Trophoblast cell (in vitro differentiated cells and primary cell): ENCODE results near the gene AIFM3.
A peak's percentile ranks its signal among the peaks of the same experiment; 100 is the strongest.
"Not testable (repeated sequence)": the region's sequence is repeated elsewhere in the genome, so short reads cannot be mapped to it uniquely, and the experiment has no call there.

ENCODE experiments used
- DNase-seq, 2 donors: peaks; one replicate each; pipeline ENCODE4 v3.0.0-alpha.2; 2016
- H2AFZ ChIP-seq: 2 replicates; pipeline ENCODE4 v1.6.1; 2013; ENCODE audit warnings: low read length, moderate library complexity, mild to moderate bottlenecking; ENCODE audit not compliant: insufficient read depth, poor library complexity
- H2AK5ac ChIP-seq: 2 replicates; pipeline ENCODE4 v1.6.1; 2013; ENCODE audit warnings: mild to moderate bottlenecking, low read length
- H2BK120ac ChIP-seq: 2 replicates; pipeline ENCODE4 v1.6.1; 2013; ENCODE audit warnings: low read length, mild to moderate bottlenecking, moderate library complexity; ENCODE audit not compliant: insufficient read depth, poor library complexity
- H2BK12ac ChIP-seq: 2 replicates; pipeline ENCODE4 v1.6.1; 2013; ENCODE audit warnings: mild to moderate bottlenecking, low read length, moderate library complexity
- H2BK5ac ChIP-seq: 2 replicates; pipeline ENCODE4 v1.6.1; 2013; ENCODE audit warnings: low read length, low read depth, moderate library complexity, mild to moderate bottlenecking; ENCODE audit not compliant: poor library complexity
- H3K14ac ChIP-seq: 2 replicates; pipeline ENCODE4 v1.6.1; 2013; ENCODE audit warnings: mild to moderate bottlenecking, low read length
- H3K18ac ChIP-seq: 2 replicates; pipeline ENCODE4 v1.6.1; 2013; ENCODE audit warnings: mild to moderate bottlenecking, low read length
- H3K23ac ChIP-seq: 2 replicates; pipeline ENCODE4 v1.6.1; 2013; ENCODE audit warnings: low read length
- H3K27ac ChIP-seq: 2 replicates; pipeline ENCODE4 v1.5.1; 2013; ENCODE audit warnings: low read depth, mild to moderate bottlenecking, inconsistent platforms, low read length, moderate library complexity
- H3K27me3 ChIP-seq: 2 replicates; pipeline ENCODE4 v1.6.1; 2013; ENCODE audit warnings: inconsistent platforms, mild to moderate bottlenecking, low read length, moderate library complexity; ENCODE audit not compliant: insufficient read depth
- H3K36me3 ChIP-seq, 2 experiments: 1 replicate in 1 of 2; 2 replicates in 1 of 2; pipeline ENCODE4 v1.6.1; 2013; ENCODE audit warnings: low read length in 2 of 2, mild to moderate bottlenecking in 2 of 2, moderate library complexity in 1 of 2; ENCODE audit not compliant: insufficient read depth in 2 of 2, control insufficient read depth in 1 of 2
- H3K4ac ChIP-seq: 2 replicates; pipeline ENCODE4 v1.6.1; 2013; ENCODE audit warnings: low read depth, mild to moderate bottlenecking, low read length, moderate library complexity
- H3K4me1 ChIP-seq, 2 experiments: 1 replicate in 1 of 2; 2 replicates in 1 of 2; pipeline ENCODE4 v1.6.1; 2013; ENCODE audit warnings: low read length in 2 of 2, mild to moderate bottlenecking in 2 of 2, moderate library complexity in 1 of 2; ENCODE audit not compliant: insufficient read depth in 2 of 2, control insufficient read depth in 1 of 2
- H3K4me2 ChIP-seq: 2 replicates; pipeline ENCODE4 v1.6.1; 2013; ENCODE audit warnings: inconsistent platforms, mild to moderate bottlenecking, low read length, moderate library complexity
- H3K4me3 ChIP-seq: 2 replicates; pipeline ENCODE4 v1.5.1; 2013; ENCODE audit warnings: mild to moderate bottlenecking, low read depth, low read length, inconsistent platforms
- H3K79me1 ChIP-seq: one replicate; pipeline ENCODE4 v1.6.1; 2013; ENCODE audit warnings: low read length
- H3K79me2 ChIP-seq: 2 replicates; pipeline ENCODE4 v1.6.1; 2013; ENCODE audit warnings: low read length, mild to moderate bottlenecking; ENCODE audit not compliant: control insufficient read depth, insufficient read depth, poor library complexity
- H3K9ac ChIP-seq: 2 replicates; pipeline ENCODE4 v1.6.1; 2013; ENCODE audit warnings: mild to moderate bottlenecking, low read length
- H3K9me3 ChIP-seq: 2 replicates; pipeline ENCODE4 v1.6.1; 2013; ENCODE audit warnings: low read depth, mild to moderate bottlenecking, control low read depth, inconsistent platforms, low read length; ENCODE audit not compliant: insufficient read depth
- H4K12ac ChIP-seq: 2 replicates; pipeline ENCODE4 v1.6.1; 2013; ENCODE audit warnings: low read depth, mild to moderate bottlenecking, low read length, moderate library complexity
- H4K8ac ChIP-seq: 2 replicates; pipeline ENCODE4 v1.6.1; 2013; ENCODE audit warnings: low read depth, mild to moderate bottlenecking, low read length, moderate library complexity
- H4K91ac ChIP-seq: one replicate; pipeline ENCODE4 v1.6.1; 2013; ENCODE audit warnings: low read depth, mild to moderate bottlenecking, low read length, moderate library complexity
- WGBS: extraction: QIAGEN DNeasy Blood & Tissue Kit; methylation state at CpG from one replicate; pipeline ENCODE4 v1.1.7; 2013; ENCODE audit warnings: missing lambda C conversion rate; ENCODE audit not compliant: insufficient read length, insufficient coverage; ENCODE audit errors: extremely low coverage; 5-methylcytosine and 5-hydroxymethylcytosine counted together

The AIFM3 gene

DNA sequence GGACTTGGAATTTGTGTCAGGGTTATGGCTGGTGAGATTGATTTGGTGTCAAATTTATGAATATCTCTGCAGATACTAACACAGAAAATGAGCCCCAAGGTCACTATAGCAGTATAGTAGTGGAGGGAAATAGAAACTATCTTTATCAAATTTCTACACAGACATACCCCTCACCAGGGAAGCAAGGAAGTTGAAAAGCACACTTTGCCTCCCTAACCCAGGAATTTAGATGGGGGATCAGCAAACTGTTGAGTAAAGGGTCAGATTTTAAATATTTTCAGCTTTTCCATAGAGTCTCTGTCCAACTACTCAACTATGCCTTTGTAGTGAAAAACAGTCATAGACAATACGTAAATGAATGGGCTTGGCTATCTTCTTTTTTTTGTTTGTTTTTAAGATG lies 37.1 kb upstream of the AIFM3 start:
- Histone ChIP-seq H2BK5ac (no peak overlapping the region), H3K27ac (no peak overlapping the region), H3K9ac (no peak overlapping the region), H3K79me1 (no peaks in the 10 kb centered on the region), H4K91ac (no peak overlapping the region), H3K79me2 (peaks cover 33% of the 10 kb centered on the region), H3K4ac (peak overlapping the region; percentile 64), H2BK12ac (no peak overlapping the region), H4K8ac (no peak overlapping the region), H3K4me1 (peaks cover 0 to 2% of the 10 kb centered on the region in 2 experiments), H2BK120ac (no peak overlapping the region), H2AK5ac (no peak overlapping the region), H3K4me3 (no peak overlapping the region), H3K27me3 (no peaks in the 10 kb centered on the region), H3K36me3 (peaks cover 10% of the 10 kb centered on the region in 2 experiments), H3K23ac (no peak overlapping the region), H3K18ac (no peak overlapping the region), H2AFZ (no peak overlapping the region), H4K12ac (no peak overlapping the region), H3K14ac (no peak overlapping the region), H3K4me2 (no peak overlapping the region), H3K9me3 (no peaks in the 10 kb centered on the region)
- no CpG with 5 or more reads among the region's 1 CpG for WGBS
- DNase-seq, result no peak

DNA sequence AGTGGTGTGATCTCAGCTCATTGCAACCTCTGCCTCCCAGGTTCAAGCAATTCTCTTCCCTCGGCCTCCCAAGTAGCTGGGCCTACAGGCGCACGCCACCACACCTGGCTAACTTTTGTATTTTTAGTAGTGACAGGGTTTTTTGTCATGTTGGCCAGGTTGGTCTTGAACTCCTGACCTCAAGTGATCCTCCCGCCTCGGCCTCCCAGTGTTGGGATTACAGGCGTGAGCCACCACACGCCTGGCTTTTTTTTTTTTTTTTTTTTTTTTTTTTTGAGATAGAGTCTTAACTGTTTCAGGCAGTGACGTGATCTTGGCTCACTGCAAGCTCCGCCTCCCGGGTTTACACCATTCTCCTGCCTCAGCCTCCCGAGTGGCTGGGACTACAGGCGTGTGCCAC lies 36.6 kb upstream of the AIFM3 start:
- H3K18ac ChIP-seq, H3K14ac ChIP-seq, H2BK5ac ChIP-seq, H4K12ac ChIP-seq, H3K23ac ChIP-seq, H3K4me1 ChIP-seq, H3K79me1 ChIP-seq, H3K9ac ChIP-seq, H3K27ac ChIP-seq, DNase-seq, H2BK120ac ChIP-seq, H4K91ac ChIP-seq, H3K9me3 ChIP-seq, H4K8ac ChIP-seq, H3K4me2 ChIP-seq, H3K27me3 ChIP-seq, H2BK12ac ChIP-seq, H3K4me3 ChIP-seq, H2AFZ ChIP-seq, H2AK5ac ChIP-seq: not testable (repeated sequence)
- Histone ChIP-seq H3K79me2 (peaks cover 34% of the 10 kb centered on the region), H3K4ac (peak overlapping the region; percentile 9), H3K36me3 (peaks cover 10 to 12% of the 10 kb centered on the region in 2 experiments)
- WGBS, result no CpG with 5 or more reads among the region's 12 CpGs

GRCh38 chr22:20931126-20931654 lies 35.9 kb upstream of the AIFM3 start:
- H3K14ac ChIP-seq, result no peak overlapping the region
- no peak overlapping the region for H4K12ac ChIP-seq
- peaks cover 35% of the 10 kb centered on the region for H3K79me2 ChIP-seq
- no peak overlapping the region for H2AFZ ChIP-seq
- no peak overlapping the region for H3K4me3 ChIP-seq
- peak overlapping the region; percentile 49 for H3K4ac ChIP-seq
- no peak overlapping the region for H2BK5ac ChIP-seq
- H3K27me3 ChIP-seq, result no peaks in the 10 kb centered on the region
- no peak for DNase-seq
- H3K79me1 ChIP-seq, result no peaks in the 10 kb centered on the region
- no CpG with 5 or more reads among the region's 4 CpGs for WGBS
- H3K4me1 ChIP-seq, result peaks cover 0 to 2% of the 10 kb centered on the region in 2 experiments
- no peak overlapping the region for H3K27ac ChIP-seq
- no peak overlapping the region for H2BK120ac ChIP-seq
- H2BK12ac ChIP-seq, result no peak overlapping the region
- H3K9me3 ChIP-seq, result no peaks in the 10 kb centered on the region
- no peak overlapping the region for H2AK5ac ChIP-seq
- no peak overlapping the region for H4K91ac ChIP-seq
- no peak overlapping the region for H3K4me2 ChIP-seq
- H3K23ac ChIP-seq, result no peak overlapping the region
- H4K8ac ChIP-seq, result no peak overlapping the region
- no peak overlapping the region for H3K9ac ChIP-seq
- H3K36me3 ChIP-seq, result peaks cover 14 to 19% of the 10 kb centered on the region in 2 experiments
- H3K18ac ChIP-seq, result no peak overlapping the region

DNA sequence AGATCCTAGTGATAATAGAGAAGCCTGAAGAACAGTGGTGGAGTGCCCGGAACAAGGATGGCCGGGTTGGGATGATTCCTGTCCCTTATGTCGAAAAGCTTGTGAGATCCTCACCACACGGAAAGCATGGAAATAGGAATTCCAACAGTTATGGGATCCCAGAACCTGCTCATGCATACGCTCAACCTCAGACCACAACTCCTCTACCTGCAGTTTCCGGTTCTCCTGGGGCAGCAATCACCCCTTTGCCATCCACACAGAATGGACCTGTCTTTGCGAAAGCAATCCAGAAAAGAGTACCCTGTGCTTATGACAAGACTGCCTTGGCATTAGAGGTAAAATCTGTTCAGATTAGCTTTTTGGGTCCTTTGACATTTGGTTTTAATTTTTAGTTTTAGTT lies 33.1 kb upstream of the AIFM3 start:
- Histone ChIP-seq H3K79me2 (peaks cover 26% of the 10 kb centered on the region), H2BK12ac (no peak overlapping the region), H3K14ac (no peak overlapping the region), H3K4me2 (no peak overlapping the region), H2AFZ (no peak overlapping the region), H3K18ac (no peak overlapping the region), H3K36me3 (peaks cover 22 to 28% of the 10 kb centered on the region in 2 experiments), H4K91ac (no peak overlapping the region), H3K23ac (no peak overlapping the region), H4K12ac (no peak overlapping the region), H3K27ac (no peak overlapping the region), H2AK5ac (no peak overlapping the region), H2BK120ac (no peak overlapping the region), H3K27me3 (no peaks in the 10 kb centered on the region), H3K4ac (peak overlapping the region; percentile 38), H3K9ac (no peak overlapping the region), H3K79me1 (no peaks in the 10 kb centered on the region), H3K9me3 (no peaks in the 10 kb centered on the region), H3K4me3 (no peak overlapping the region), H3K4me1 (peaks cover 3 to 4% of the 10 kb centered on the region in 2 experiments), H4K8ac (no peak overlapping the region), H2BK5ac (no peak overlapping the region)
- no peak for DNase-seq
- no CpG with 5 or more reads among the region's 7 CpGs for WGBS
